HepG2 (cell line): ENCODE results near the gene BTBD6. TPM values are rescaled to one million over a fixed set of nuclear protein-coding genes. Genes with fewer than 3 reads are reported as not detected.

Experiments
- ATAC-seq: fragments of 200-7000 bp; cut with Tn5 transposase; 3 replicates; pipeline ENCODE4 v1.9.1; 2020; ENCODE audit warnings: mild to moderate bottlenecking, moderate library complexity
- BruUV-seq: library from RNA; stranded (reverse); fragments of 400-500 nt; replicated peaks from 2 replicates; lab custom pipeline; 2021; lab: Mats Ljungman, UMichigan
- CTCF ChIA-PET: fragments of 300-600 bp; formaldehyde crosslinking; extraction: SDS; loops from one replicate; lab custom pipeline; 2021; ENCODE audit warnings: low total read pairs, inconsistent platforms, low intra/inter-chr PET ratio; lab: Yijun Ruan, JAX
- POLR2A ChIA-PET: fragments of 350-600 bp; sonication (Branson Sonifier 250); formaldehyde crosslinking; loops from one replicate; lab custom pipeline; 2020; ENCODE audit warnings: antibody characterized with exemption, inconsistent platforms; lab: Yijun Ruan, JAX
- DNase-seq: peaks from one replicate; pipeline ENCODE4 v3.0.0-alpha.2; 2015; ENCODE audit warnings: low spot score
- FAIRE-seq: peaks from 3 replicates; lab custom pipeline; 2011; peaks lifted over from hg19 to GRCh38; lab: Jason Lieb, UNC
- H2AFZ ChIP-seq: one replicate; pipeline ENCODE4 v1.6.1; 2011; ENCODE audit warnings: low read length, inconsistent platforms
- H3K27ac ChIP-seq: fragments of 300-600 bp; 3 replicates; pipeline ENCODE4 v1.8.0; 2011; ENCODE audit warnings: mixed run types, mild to moderate bottlenecking, mixed read lengths, low read length, inconsistent platforms; ENCODE audit not compliant: insufficient read depth; ENCODE audit errors: extremely low read length
- H3K27me3 ChIP-seq, 2 experiments: fragments of 200-600 bp in 1 of 2; 2 replicates in 1 of 2; 3 replicates in 1 of 2; pipeline versions ENCODE4 v1.6.0 to v1.8.0; 2011; ENCODE audit warnings: low read length in 2 of 2, mild to moderate bottlenecking in 2 of 2, moderate library complexity in 2 of 2, inconsistent platforms in 1 of 2; ENCODE audit not compliant: insufficient read depth in 2 of 2, control insufficient read depth in 1 of 2
- H3K36me3 ChIP-seq, 2 experiments: fragments of 200-600 bp in 1 of 2; replicated peaks in 1 of 2; 2 replicates in 1 of 2; 3 replicates in 1 of 2; pipeline versions ENCODE4 v1.5.1 to v1.8.0; 2011; ENCODE audit warnings: low read length in 2 of 2, inconsistent platforms in 1 of 2; ENCODE audit not compliant: insufficient read depth in 2 of 2, control insufficient read depth in 1 of 2
- H3K4me1 ChIP-seq: 2 replicates; pipeline ENCODE4 v1.5.1; 2012; ENCODE audit warnings: low read length, inconsistent platforms; ENCODE audit not compliant: insufficient read depth
- H3K4me2 ChIP-seq: 2 replicates; pipeline ENCODE4 v1.6.0; 2011; ENCODE audit warnings: low read depth, low read length, inconsistent platforms
- H3K4me3 ChIP-seq, 3 experiments: fragments of 200-600 bp in 1 of 3; sonication (generic), shearing (Covaris generic) in 1 of 3; replicated peaks in 1 of 3; 2 replicates each; pipeline ENCODE4 v1.5.1; 2011 to 2016; ENCODE audit warnings: low read length in 3 of 3, inconsistent platforms in 2 of 3, low read depth in 2 of 3, mild to moderate bottlenecking in 2 of 3, control low read depth in 1 of 3, mixed read lengths in 1 of 3; ENCODE audit not compliant: insufficient read depth in 1 of 3
- H3K79me2 ChIP-seq: one replicate; pipeline ENCODE4 v1.6.1; 2011; ENCODE audit warnings: low read length, inconsistent platforms; ENCODE audit not compliant: insufficient read depth
- H3K9ac ChIP-seq: 2 replicates; pipeline ENCODE4 v1.6.0; 2011; ENCODE audit warnings: mild to moderate bottlenecking, low read depth, low read length, inconsistent platforms; ENCODE audit not compliant: insufficient read depth
- H3K9me3 ChIP-seq: 2 replicates; pipeline ENCODE4 v1.5.1; 2012; ENCODE audit warnings: mild to moderate bottlenecking, low read length
- H4K20me1 ChIP-seq: 2 replicates; pipeline ENCODE4 v1.6.0; 2011; ENCODE audit warnings: inconsistent platforms, mild to moderate bottlenecking, low read length, moderate library complexity; ENCODE audit not compliant: insufficient read depth
- EHMT2 ChIP-seq: fragments of 200-600 bp; sonication (generic); IDR thresholded peaks from 2 replicates; pipeline ENCODE4 v1.7.0; 2017; ENCODE audit warnings: antibody characterized with exemption, low read depth, low read length, borderline replicate concordance
- ETV5 ChIP-seq: IDR thresholded peaks from 2 replicates; pipeline ENCODE4 v1.6.1; 2018; ENCODE audit warnings: missing biosample characterization, missing genetic modification reagents, inconsistent platforms, borderline replicate concordance
- JUND ChIP-seq: sonication (generic); formaldehyde crosslinking; IDR thresholded peaks from 2 replicates; pipeline ENCODE4 v1.8.0; 2022; ENCODE audit warnings: mild to moderate bottlenecking, missing genetic modification reagents
- KLF12 ChIP-seq: sonication (generic); formaldehyde crosslinking; IDR thresholded peaks from 2 replicates; pipeline ENCODE4 v1.4.0; 2020; ENCODE audit warnings: missing genetic modification reagents, borderline replicate concordance
- NFIC ChIP-seq: IDR thresholded peaks from 2 replicates; pipeline ENCODE4 v1.6.1; 2012; ENCODE audit warnings: mild to moderate bottlenecking, low read length, inconsistent platforms
- NONO ChIP-seq, 2 experiments: fragments of 450-650 bp in 1 of 2; sonication (generic) in 1 of 2; formaldehyde crosslinking in 1 of 2; IDR thresholded peaks in 1 of 2; conservative IDR thresholded peaks in 1 of 2; 2 replicates each; pipeline versions ENCODE4 v1.6.1 to v1.8.0; 2017 to 2022; ENCODE audit warnings: mild to moderate bottlenecking in 1 of 2, missing genetic modification reagents in 1 of 2, moderate library complexity in 1 of 2
- SMC3 ChIP-seq: IDR thresholded peaks from 2 replicates; pipeline ENCODE4 v1.6.1; 2011; ENCODE audit warnings: low read length, improper control_type of control experiment
- SOX6 ChIP-seq, 2 experiments: fragments of 450-650 bp in 1 of 2; sonication (generic) in 1 of 2; formaldehyde crosslinking in 1 of 2; IDR thresholded peaks; 2 replicates each; pipeline versions ENCODE4 v1.4.0 to v1.6.1; 2017 to 2020; ENCODE audit warnings: antibody characterized with exemption in 1 of 2, mild to moderate bottlenecking in 1 of 2, missing genetic modification reagents in 1 of 2
- ZNF251 ChIP-seq: sonication (generic); formaldehyde crosslinking; IDR thresholded peaks from 2 replicates; pipeline ENCODE4 v1.9.0; 2021; ENCODE audit warnings: mild to moderate bottlenecking, missing genetic modification reagents
- ZNF260 ChIP-seq: sonication (generic); formaldehyde crosslinking; IDR thresholded peaks from 2 replicates; pipeline ENCODE4 v1.4.0; 2020; ENCODE audit warnings: missing genetic modification reagents, low read depth, mild to moderate bottlenecking, borderline replicate concordance
- ZNF562 ChIP-seq: sonication (generic); formaldehyde crosslinking; IDR thresholded peaks from 2 replicates; pipeline ENCODE4 v1.8.0; 2022; ENCODE audit warnings: missing genetic modification reagents, borderline replicate concordance
- ZNF788 ChIP-seq: sonication (generic); formaldehyde crosslinking; IDR thresholded peaks from 2 replicates; pipeline ENCODE4 v1.5.0; 2020; ENCODE audit warnings: mild to moderate bottlenecking, missing genetic modification reagents, borderline replicate concordance
- WGBS: methylation state at CpG from one replicate; pipeline ENCODE4 v1.1.6; 2017; ENCODE audit warnings: low lambda C conversion rate; 5-methylcytosine and 5-hydroxymethylcytosine counted together
- in situ Hi-C: cut with HindIII; loops from 2 replicates; pipeline ENCODE4 v1.10.0; 2017; ENCODE audit warnings: low pct_unique_long_range_greater_than_20kb; ENCODE audit not compliant: extremely low pct_ligation_motif_present
- intact Hi-C: fragments of 100-400 bp; cut with micrococcal nuclease; formaldehyde crosslinking; loops from one replicate; pipeline ENCODE4 v1.10.0; 2022; ENCODE audit not compliant: unreplicated experiment
- polyA plus RNA-seq, 8 experiments: library from polyadenylated mRNA; depleted of rRNA in 3 of 8; stranded (reverse) in 7 of 8; unstranded in 1 of 8; fragments of >200 nt; fragmentation: Illumina TruSeq in 4 of 8; extraction: Trizol in 4 of 8; gene quantifications; 2 replicates each; pipeline versions ENCODE4 v1.2.1 to v1.2.3, GENCODE V29; 2011 to 2016; ENCODE audit warnings: low read depth in 4 of 8, missing spikeins in 1 of 8, mixed read lengths in 1 of 8; ENCODE audit not compliant: insufficient read depth in 1 of 8
- total RNA-seq, 5 experiments: library from RNA; depleted of rRNA; stranded (reverse); fragments of >200 nt; fragmentation: Illumina TruSeq; extraction: Trizol; gene quantifications; 2 replicates each; pipeline ENCODE4 v1.2.3, GENCODE V29; 2016; ENCODE audit warnings: low read depth in 1 of 5
- TF ChIP-seq, protein P1 (sequence below): sonication (generic); formaldehyde crosslinking; IDR thresholded peaks from 2 replicates; pipeline ENCODE4 v1.8.0; 2022; ENCODE audit warnings: missing genetic modification reagents, mild to moderate bottlenecking, borderline replicate concordance
- TF ChIP-seq, protein P2 (sequence below): sonication (generic); formaldehyde crosslinking; IDR thresholded peaks from 2 replicates; pipeline ENCODE4 v1.4.0; 2020; ENCODE audit warnings: missing genetic modification reagents
- TF ChIP-seq, protein P3 (sequence below): IDR thresholded peaks from 2 replicates; pipeline ENCODE4 v1.6.1; 2016; ENCODE audit warnings: missing biosample characterization, missing genetic modification reagents, low read depth

Gene BTBD6
- total and polyA plus RNA-seq, 2 of the 13 experiments (the other 11 are each of a cell fraction or from before 2014, with no cell fraction given) = not detected

DNA sequence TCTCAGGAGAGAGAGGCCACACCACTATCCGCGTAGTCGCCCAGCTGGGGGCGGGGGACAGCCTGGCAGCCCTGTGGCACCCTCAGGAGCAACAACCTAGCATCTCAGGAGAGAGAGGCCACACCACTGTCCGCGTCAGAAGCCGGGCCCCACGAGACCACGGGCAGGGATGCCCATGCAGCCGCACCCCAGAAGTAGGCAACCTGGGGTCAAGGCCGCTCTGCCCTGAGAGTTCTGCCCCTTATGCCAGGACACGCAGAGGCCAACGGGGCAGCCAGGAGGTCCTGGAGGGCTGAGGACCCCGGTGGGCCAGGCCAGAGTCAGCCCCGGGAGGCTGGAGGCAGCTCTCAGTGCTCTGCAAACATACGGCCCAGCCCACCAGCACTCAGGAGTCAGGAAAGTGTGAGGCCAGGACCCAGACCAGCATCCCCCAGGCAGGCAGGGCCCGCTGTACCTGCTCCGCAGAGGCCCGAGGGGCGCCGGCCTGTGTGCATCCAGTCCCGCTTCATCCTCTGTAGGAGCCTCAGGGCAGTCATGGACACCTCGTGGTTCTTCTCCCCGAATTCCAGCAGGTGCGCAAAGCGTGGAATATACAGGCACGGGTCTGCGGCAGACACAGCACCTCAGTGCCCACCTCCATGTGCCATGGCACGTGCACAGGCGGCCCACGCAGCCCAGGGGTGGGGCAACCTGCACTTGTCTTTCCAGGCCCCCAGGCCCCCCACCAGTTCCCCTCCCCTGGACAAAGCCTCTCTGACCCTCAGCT, 7.3 kb upstream of the BTBD6 start:
- TF ChIP-seq, protein P1, sequence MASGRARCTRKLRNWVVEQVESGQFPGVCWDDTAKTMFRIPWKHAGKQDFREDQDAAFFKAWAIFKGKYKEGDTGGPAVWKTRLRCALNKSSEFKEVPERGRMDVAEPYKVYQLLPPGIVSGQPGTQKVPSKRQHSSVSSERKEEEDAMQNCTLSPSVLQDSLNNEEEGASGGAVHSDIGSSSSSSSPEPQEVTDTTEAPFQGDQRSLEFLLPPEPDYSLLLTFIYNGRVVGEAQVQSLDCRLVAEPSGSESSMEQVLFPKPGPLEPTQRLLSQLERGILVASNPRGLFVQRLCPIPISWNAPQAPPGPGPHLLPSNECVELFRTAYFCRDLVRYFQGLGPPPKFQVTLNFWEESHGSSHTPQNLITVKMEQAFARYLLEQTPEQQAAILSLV (CRISPR knock-in tag) = no peak
- TF ChIP-seq NONO (IDR thresholded peaks at IDR 0.05) (no peak), NONO (CRISPR knock-in tag; conservative IDR thresholded peaks at IDR 0.05) (no peak), SOX6 (IDR thresholded peaks at IDR 0.05) (no peak), SOX6 (CRISPR knock-in tag; IDR thresholded peaks at IDR 0.05) (no peak), ZNF788 (CRISPR knock-in tag) (no peak), KLF12 (CRISPR knock-in tag) (no peak), SMC3 (no peak), EHMT2 (no peak), ZNF260 (CRISPR knock-in tag) (no peak), ZNF562 (CRISPR knock-in tag) (no peak), JUND (CRISPR knock-in tag) (no peak), ETV5 (no peak), ZNF251 (CRISPR knock-in tag) (no peak), NFIC (no peak)
- TF ChIP-seq, protein P2, sequence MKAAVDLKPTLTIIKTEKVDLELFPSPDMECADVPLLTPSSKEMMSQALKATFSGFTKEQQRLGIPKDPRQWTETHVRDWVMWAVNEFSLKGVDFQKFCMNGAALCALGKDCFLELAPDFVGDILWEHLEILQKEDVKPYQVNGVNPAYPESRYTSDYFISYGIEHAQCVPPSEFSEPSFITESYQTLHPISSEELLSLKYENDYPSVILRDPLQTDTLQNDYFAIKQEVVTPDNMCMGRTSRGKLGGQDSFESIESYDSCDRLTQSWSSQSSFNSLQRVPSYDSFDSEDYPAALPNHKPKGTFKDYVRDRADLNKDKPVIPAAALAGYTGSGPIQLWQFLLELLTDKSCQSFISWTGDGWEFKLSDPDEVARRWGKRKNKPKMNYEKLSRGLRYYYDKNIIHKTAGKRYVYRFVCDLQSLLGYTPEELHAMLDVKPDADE (CRISPR knock-in tag) = no peak
- TF ChIP-seq, protein P3, sequence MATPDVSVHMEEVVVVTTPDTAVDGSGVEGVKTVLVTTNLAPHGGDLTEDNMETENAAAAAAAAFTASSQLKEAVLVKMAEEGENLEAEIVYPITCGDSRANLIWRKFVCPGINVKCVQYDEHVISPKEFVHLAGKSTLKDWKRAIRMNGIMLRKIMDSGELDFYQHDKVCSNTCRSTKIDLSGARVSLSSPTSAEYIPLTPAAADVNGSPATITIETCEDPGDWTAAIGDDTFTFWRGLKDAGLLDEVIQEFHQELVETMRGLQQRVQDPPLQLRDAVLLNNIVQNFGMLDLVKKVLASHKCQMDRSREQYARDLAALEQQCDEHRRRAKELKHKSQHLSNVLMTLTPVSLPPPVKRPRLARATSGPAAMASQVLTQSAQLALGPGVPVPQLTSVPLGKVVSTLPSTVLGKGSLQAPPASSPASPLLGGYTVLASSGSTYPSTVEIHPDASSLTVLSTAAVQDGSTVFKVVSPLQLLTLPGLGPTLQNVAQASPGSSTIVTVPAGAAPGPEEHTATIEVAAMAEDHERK = no peak
- TF ChIP-seq, all 625 proteins: peak for 0
- 98% methylated on average over 8 of the region's 31 CpGs for WGBS
- ATAC-seq (no peak; the same call in 2 of the 3 replicates), FAIRE-seq (no peak), DNase-seq (no peak)
- ChIA-PET POLR2A (no interaction called here), CTCF (no interaction called here)
- Histone ChIP-seq H3K4me3 (no peak overlapping the region), H3K9me3 (no peaks in the 10 kb centered on the region), H3K4me1 (no peaks in the 10 kb centered on the region), H2AFZ (no peak overlapping the region), H3K9ac (no peak overlapping the region), H3K27ac (no peak overlapping the region), H3K27me3 (no peaks in the 10 kb centered on the region), H3K4me2 (no peak overlapping the region), H3K36me3 (peaks cover 4 to 13% of the 10 kb centered on the region in 2 experiments; a peak in 4 of 5 replicates), H4K20me1 (no peaks in the 10 kb centered on the region), H3K79me2 (no peaks in the 10 kb centered on the region)
- no TSS peak for BruUV-seq
- in situ Hi-C loops = no loop called here
- intact Hi-C loops = no loop called here
